OCI-LY1 (cell line): Measurements from ENCODE around the gene TTN.

Experiments
- H2AFZ ChIP-seq: fragments of 200-600 bp; sonication (generic), shearing (Covaris generic); 2 replicates; pipeline ENCODE4 v1.6.0; 2014; ENCODE audit warnings: antibody characterized with exemption, mild to moderate bottlenecking, low read length
- H3F3A ChIP-seq: fragments of 200-600 bp; sonication (generic), shearing (Covaris generic); 2 replicates; pipeline ENCODE4 v1.6.0; 2014; ENCODE audit warnings: mild to moderate bottlenecking, antibody characterized with exemption, low read length, moderate library complexity; ENCODE audit not compliant: insufficient read depth
- H3K27ac ChIP-seq: fragments of 200-600 bp; sonication (generic); 2 replicates; pipeline ENCODE4 v1.5.1; 2014; ENCODE audit warnings: low read length, mixed run types, mild to moderate bottlenecking, low read depth; ENCODE audit not compliant: poor library complexity, severe bottlenecking
- H3K27me3 ChIP-seq: fragments of 200-600 bp; sonication (generic); 2 replicates; pipeline ENCODE4 v1.6.0; 2014; ENCODE audit warnings: antibody characterized with exemption, mild to moderate bottlenecking, low read length, moderate library complexity; ENCODE audit not compliant: insufficient read depth
- H3K36me3 ChIP-seq: fragments of 200-600 bp; sonication (generic); 2 replicates; pipeline ENCODE4 v1.6.1; 2014; ENCODE audit warnings: mild to moderate bottlenecking, antibody characterized with exemption, low read length, moderate library complexity, mixed read lengths; ENCODE audit not compliant: insufficient read depth
- H3K4me1 ChIP-seq: fragments of 200-600 bp; sonication (generic); 2 replicates; pipeline ENCODE4 v1.5.1; 2014; ENCODE audit warnings: mild to moderate bottlenecking, low read length, moderate library complexity; ENCODE audit not compliant: insufficient read depth, severe bottlenecking
- H3K4me2 ChIP-seq: fragments of 200-600 bp; sonication (generic), shearing (Covaris generic); 2 replicates; pipeline ENCODE4 v1.6.1; 2014; ENCODE audit warnings: low read length
- H3K4me3 ChIP-seq: fragments of 200-600 bp; sonication (generic); 2 replicates; pipeline ENCODE4 v1.5.1; 2014; ENCODE audit warnings: low read length, low read depth, mild to moderate bottlenecking, mixed read lengths; ENCODE audit not compliant: poor library complexity, severe bottlenecking
- H3K79me2 ChIP-seq: fragments of 200-600 bp; shearing (Covaris generic); 2 replicates; pipeline ENCODE4 v1.6.1; 2016; ENCODE audit warnings: mixed run types, low read length, mixed read lengths; ENCODE audit not compliant: insufficient read depth
- H3K9ac ChIP-seq: fragments of 200-600 bp; sonication (generic), shearing (Covaris generic); 2 replicates; pipeline ENCODE4 v1.6.1; 2014; ENCODE audit warnings: mild to moderate bottlenecking, low read length, mixed read lengths
- H3K9me2 ChIP-seq: fragments of 200-600 bp; sonication (generic), shearing (Covaris generic); 2 replicates; pipeline ENCODE4 v1.6.1; 2014; ENCODE audit warnings: low read depth, mild to moderate bottlenecking, low read length, mixed read lengths
- H3K9me3 ChIP-seq: fragments of 200-600 bp; shearing (Covaris generic); 2 replicates; pipeline ENCODE4 v1.6.1; 2014; ENCODE audit warnings: low read length, mixed read lengths
- H4K20me1 ChIP-seq: fragments of 200-600 bp; sonication (generic), shearing (Covaris generic); 2 replicates; pipeline ENCODE4 v1.6.0; 2016; ENCODE audit warnings: mild to moderate bottlenecking, low read length; ENCODE audit not compliant: insufficient read depth
- EZH2 ChIP-seq: fragments of 200-600 bp; sonication (generic), shearing (Covaris generic); IDR thresholded peaks from 2 replicates; pipeline ENCODE4 v1.8.0; 2017; ENCODE audit warnings: borderline replicate concordance, mixed run types, mild to moderate bottlenecking, antibody characterized with exemption, low read length, moderate library complexity, mixed read lengths
- TF ChIP-seq, protein P1 (sequence below): fragments of 200-600 bp; sonication (generic), shearing (Covaris generic); IDR thresholded peaks from 2 replicates; pipeline ENCODE4 v1.5.1; 2017; ENCODE audit warnings: mild to moderate bottlenecking, antibody characterized with exemption, low read length, moderate library complexity, mixed read lengths

The TTN gene

GRCh38 chr2:178829981-178830380, 22.8 kb upstream of the TTN start:
- no peak overlapping the region; the same call in 1 of the 2 replicates for H3K4me2 ChIP-seq
- H4K20me1 ChIP-seq: no peaks in the 10 kb centered on the region
- TF ChIP-seq EZH2: no peak
- TF ChIP-seq, protein P1, sequence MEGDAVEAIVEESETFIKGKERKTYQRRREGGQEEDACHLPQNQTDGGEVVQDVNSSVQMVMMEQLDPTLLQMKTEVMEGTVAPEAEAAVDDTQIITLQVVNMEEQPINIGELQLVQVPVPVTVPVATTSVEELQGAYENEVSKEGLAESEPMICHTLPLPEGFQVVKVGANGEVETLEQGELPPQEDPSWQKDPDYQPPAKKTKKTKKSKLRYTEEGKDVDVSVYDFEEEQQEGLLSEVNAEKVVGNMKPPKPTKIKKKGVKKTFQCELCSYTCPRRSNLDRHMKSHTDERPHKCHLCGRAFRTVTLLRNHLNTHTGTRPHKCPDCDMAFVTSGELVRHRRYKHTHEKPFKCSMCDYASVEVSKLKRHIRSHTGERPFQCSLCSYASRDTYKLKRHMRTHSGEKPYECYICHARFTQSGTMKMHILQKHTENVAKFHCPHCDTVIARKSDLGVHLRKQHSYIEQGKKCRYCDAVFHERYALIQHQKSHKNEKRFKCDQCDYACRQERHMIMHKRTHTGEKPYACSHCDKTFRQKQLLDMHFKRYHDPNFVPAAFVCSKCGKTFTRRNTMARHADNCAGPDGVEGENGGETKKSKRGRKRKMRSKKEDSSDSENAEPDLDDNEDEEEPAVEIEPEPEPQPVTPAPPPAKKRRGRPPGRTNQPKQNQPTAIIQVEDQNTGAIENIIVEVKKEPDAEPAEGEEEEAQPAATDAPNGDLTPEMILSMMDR: no peak
- no peaks in the 10 kb centered on the region for H3K9me2 ChIP-seq
- no peaks in the 10 kb centered on the region for H3K79me2 ChIP-seq
- H3K9ac ChIP-seq: no peak overlapping the region
- H3K36me3 ChIP-seq: no peaks in the 10 kb centered on the region
- no peaks in the 10 kb centered on the region for H3K27me3 ChIP-seq
- H3K4me3 ChIP-seq: no peak overlapping the region
- H3K4me1 ChIP-seq: peaks cover 29% of the 10 kb centered on the region
- H3K27ac ChIP-seq: peak overlapping the region; percentile 38
- no peaks in the 10 kb centered on the region for H3F3A ChIP-seq
- no peaks in the 10 kb centered on the region for H3K9me3 ChIP-seq
- no peak overlapping the region for H2AFZ ChIP-seq

DNA sequence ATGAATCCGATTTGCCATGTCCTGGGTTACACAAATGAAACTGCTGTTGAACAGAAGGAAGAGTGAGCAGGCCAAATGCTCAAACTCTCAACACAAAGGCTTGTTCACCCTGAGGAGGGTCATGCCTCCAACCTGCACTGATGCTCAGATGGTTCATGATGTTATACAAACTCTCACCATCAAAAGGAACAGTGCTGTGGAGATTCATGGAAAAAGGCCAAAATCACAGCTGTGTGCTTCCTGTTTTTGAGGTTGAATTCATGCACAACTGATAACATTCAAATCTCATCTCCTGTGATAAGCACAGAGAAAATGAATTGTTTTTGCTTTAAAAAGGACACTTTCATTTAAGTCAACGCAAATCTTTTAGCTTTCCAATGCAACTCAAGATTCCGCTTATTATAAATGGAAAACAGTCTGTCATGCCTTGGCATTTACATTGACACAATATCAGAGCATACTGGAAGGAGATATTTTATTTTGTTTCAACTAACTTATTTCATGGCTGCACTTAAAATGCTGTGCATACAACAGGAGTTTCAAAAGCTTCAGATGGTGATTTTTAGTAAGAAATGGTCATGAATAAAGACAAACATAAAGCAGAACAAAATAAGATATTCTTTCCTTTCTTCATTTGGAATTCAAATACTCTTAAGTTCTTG, 22.2 kb upstream of the TTN start:
- no peaks in the 10 kb centered on the region for H3K9me2 ChIP-seq
- H3K4me2 ChIP-seq: peak overlapping the region; percentile 2; the same call in 1 of the 2 replicates
- no peaks in the 10 kb centered on the region for H4K20me1 ChIP-seq
- H3K4me1 ChIP-seq: peaks cover 29% of the 10 kb centered on the region
- H3K4me3 ChIP-seq: no peak overlapping the region
- TF ChIP-seq, protein P1: no peak
- no peak for TF ChIP-seq EZH2
- peak overlapping the region; percentile 38 for H3K27ac ChIP-seq
- no peaks in the 10 kb centered on the region for H3K79me2 ChIP-seq
- H3F3A ChIP-seq: no peaks in the 10 kb centered on the region
- H2AFZ ChIP-seq: no peak overlapping the region
- no peaks in the 10 kb centered on the region for H3K27me3 ChIP-seq
- H3K9me3 ChIP-seq: no peaks in the 10 kb centered on the region
- no peaks in the 10 kb centered on the region for H3K36me3 ChIP-seq
- H3K9ac ChIP-seq: no peak overlapping the region

DNA sequence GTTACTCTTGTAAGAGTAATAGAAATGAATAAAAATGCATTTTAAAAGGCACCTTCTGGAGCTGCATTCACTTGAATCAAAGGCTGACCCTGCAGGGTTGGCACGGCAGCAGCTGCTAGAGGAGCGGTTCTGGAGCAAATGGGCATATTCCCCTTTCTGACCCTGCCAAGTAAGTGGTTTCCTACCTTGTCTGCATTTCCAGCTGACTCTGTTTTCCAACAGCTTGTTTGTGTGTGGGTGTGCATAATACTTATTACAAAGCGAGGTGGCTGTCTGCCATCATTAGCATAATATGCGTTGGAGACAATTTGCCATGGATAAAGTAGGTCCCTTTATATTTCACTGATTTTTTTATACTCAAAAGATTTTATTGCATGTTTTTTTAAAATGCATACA, 21.3 kb upstream of the TTN start:
- H3K27me3 ChIP-seq: no peaks in the 10 kb centered on the region
- no peaks in the 10 kb centered on the region for H4K20me1 ChIP-seq
- H3K9ac ChIP-seq: no peak overlapping the region
- H2AFZ ChIP-seq: no peak overlapping the region
- no peaks in the 10 kb centered on the region for H3K36me3 ChIP-seq
- no peaks in the 10 kb centered on the region for H3K9me2 ChIP-seq
- H3K4me3 ChIP-seq: no peak overlapping the region
- no peak overlapping the region for H3K4me2 ChIP-seq
- peaks cover 29% of the 10 kb centered on the region for H3K4me1 ChIP-seq
- TF ChIP-seq, protein P1: no peak
- TF ChIP-seq EZH2: no peak
- peak overlapping the region; percentile 38 for H3K27ac ChIP-seq
- H3K79me2 ChIP-seq: no peaks in the 10 kb centered on the region
- H3K9me3 ChIP-seq: no peaks in the 10 kb centered on the region
- no peaks in the 10 kb centered on the region for H3F3A ChIP-seq
